Mesendoderm (in vitro differentiated cells): ENCODE results near the gene HECTD4.

Experiments used
- DNase-seq: peaks from one replicate; pipeline ENCODE4 v3.0.0; 2013
- H2AK5ac ChIP-seq: 2 replicates; pipeline ENCODE4 v1.6.1; 2013; ENCODE audit warnings: low read length, inconsistent platforms
- H2BK120ac ChIP-seq: 2 replicates; pipeline ENCODE4 v1.6.1; 2013; ENCODE audit warnings: low read depth, mild to moderate bottlenecking, low read length, moderate library complexity, mixed read lengths
- H2BK15ac ChIP-seq: replicated peaks from 2 replicates; pipeline ENCODE4 v1.6.1; 2013; ENCODE audit warnings: low read depth, mild to moderate bottlenecking, moderate library complexity
- H2BK5ac ChIP-seq: 2 replicates; pipeline ENCODE4 v1.6.1; 2013; ENCODE audit warnings: low read length, inconsistent platforms
- H3K18ac ChIP-seq: 2 replicates; pipeline ENCODE4 v1.6.1; 2013; ENCODE audit warnings: mild to moderate bottlenecking, low read length, mixed read lengths
- H3K23ac ChIP-seq: one replicate; pipeline ENCODE4 v1.6.1; 2013; ENCODE audit warnings: low read length
- H3K27ac ChIP-seq: 2 replicates; pipeline ENCODE4 v1.5.1; 2013; ENCODE audit warnings: low read depth, mild to moderate bottlenecking, inconsistent platforms, low read length, moderate library complexity
- H3K27me3 ChIP-seq: 2 replicates; pipeline ENCODE4 v1.6.1; 2013; ENCODE audit warnings: low read length, control low read depth, mild to moderate bottlenecking, inconsistent platforms; ENCODE audit not compliant: insufficient read depth, poor library complexity
- H3K36me3 ChIP-seq: 2 replicates; pipeline ENCODE4 v1.6.1; 2013; ENCODE audit warnings: low read length, inconsistent platforms; ENCODE audit not compliant: control insufficient read depth, insufficient read depth
- H3K4ac ChIP-seq: one replicate; pipeline ENCODE4 v1.6.1; 2013; ENCODE audit warnings: low read depth, mild to moderate bottlenecking, low read length, moderate library complexity
- H3K4me1 ChIP-seq: 2 replicates; pipeline ENCODE4 v1.6.1; 2013; ENCODE audit warnings: low read depth, low read length, inconsistent platforms; ENCODE audit not compliant: control insufficient read depth
- H3K4me2 ChIP-seq: 2 replicates; pipeline ENCODE4 v1.6.1; 2013; ENCODE audit warnings: low read length
- H3K4me3 ChIP-seq: 2 replicates; pipeline ENCODE4 v1.5.1; 2013; ENCODE audit warnings: mild to moderate bottlenecking, low read length
- H3K56ac ChIP-seq: one replicate; pipeline ENCODE4 v1.6.1; 2013; ENCODE audit warnings: low read length
- H3K79me1 ChIP-seq: 2 replicates; pipeline ENCODE4 v1.6.1; 2013; ENCODE audit warnings: low read length, inconsistent platforms
- H3K79me2 ChIP-seq: 2 replicates; pipeline ENCODE4 v1.6.1; 2013; ENCODE audit warnings: mild to moderate bottlenecking, low read length; ENCODE audit not compliant: control insufficient read depth, insufficient read depth
- H3K9ac ChIP-seq: 2 replicates; pipeline ENCODE4 v1.6.1; 2013; ENCODE audit warnings: low read length, inconsistent platforms
- H4K5ac ChIP-seq: one replicate; pipeline ENCODE4 v1.6.1; 2013; ENCODE audit warnings: low read length
- H4K8ac ChIP-seq: one replicate; pipeline ENCODE4 v1.6.1; 2013; ENCODE audit warnings: low read depth, mild to moderate bottlenecking, control low read depth, low read length, moderate library complexity
- WGBS: extraction: QIAGEN DNeasy Blood & Tissue Kit; methylation state at CpG from one replicate; pipeline ENCODE4 v1.1.7; 2013; ENCODE audit warnings: low lambda C conversion rate, missing lambda C conversion rate; ENCODE audit not compliant: insufficient coverage; ENCODE audit errors: extremely low coverage; 5-methylcytosine and 5-hydroxymethylcytosine counted together

Gene HECTD4

DNA sequence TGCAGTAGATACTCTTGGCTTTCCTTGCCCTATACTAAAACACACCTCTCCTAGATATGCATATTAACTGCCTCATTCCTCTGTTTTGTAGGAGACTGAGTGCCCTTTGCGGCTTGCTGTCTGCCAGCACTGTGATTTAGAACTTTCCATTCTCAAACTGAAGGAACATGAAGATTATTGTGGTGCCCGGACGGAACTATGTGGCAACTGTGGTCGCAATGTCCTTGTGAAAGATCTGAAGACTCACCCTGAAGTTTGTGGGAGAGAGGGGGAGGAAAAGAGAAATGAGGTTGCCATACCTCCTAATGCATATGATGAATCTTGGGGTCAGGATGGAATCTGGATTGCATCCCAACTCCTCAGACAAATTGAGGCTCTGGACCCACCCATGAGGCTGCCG is 241.5 kb downstream of the HECTD4 start:
- Histone ChIP-seq H3K9ac (no peak overlapping the region), H2AK5ac (no peak overlapping the region), H3K4me1 (no peaks in the 10 kb centered on the region), H4K8ac (no peak overlapping the region), H2BK15ac (no peak overlapping the region), H3K18ac (no peak overlapping the region), H2BK5ac (no peak overlapping the region), H3K27ac (no peak overlapping the region), H3K23ac (no peak overlapping the region), H3K4me2 (no peak overlapping the region), H3K27me3 (no peaks in the 10 kb centered on the region), H3K56ac (no peak overlapping the region), H3K79me1 (no peaks in the 10 kb centered on the region), H3K79me2 (no peaks in the 10 kb centered on the region), H2BK120ac (no peak overlapping the region), H3K36me3 (peaks cover 2% of the 10 kb centered on the region), H3K4ac (no peak overlapping the region), H3K4me3 (no peak overlapping the region), H4K5ac (no peak overlapping the region)
- WGBS, result no CpG with 5 or more reads among the region's 5 CpGs
- DNase-seq, result no peak

DNA sequence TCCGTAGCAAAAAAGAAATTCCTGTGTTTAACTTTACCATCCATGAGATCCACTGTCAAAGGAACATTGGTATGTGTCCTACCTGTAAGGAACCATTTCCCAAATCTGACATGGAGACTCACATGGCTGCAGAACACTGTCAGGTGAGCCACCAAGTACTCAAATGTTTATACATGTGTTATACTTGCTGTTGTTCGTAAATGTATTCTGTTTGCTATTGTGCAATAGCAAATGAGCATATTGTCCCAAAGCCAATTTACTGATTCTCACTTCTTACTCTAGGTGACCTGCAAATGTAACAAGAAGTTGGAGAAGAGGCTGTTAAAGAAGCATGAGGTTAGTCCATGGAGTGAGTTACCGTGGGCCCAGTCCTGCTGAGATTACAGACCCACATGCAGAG is 247.5 kb downstream of the HECTD4 start:
- Histone ChIP-seq H3K27ac (no peak overlapping the region), H3K79me1 (no peaks in the 10 kb centered on the region), H3K56ac (no peak overlapping the region), H2BK120ac (no peak overlapping the region), H3K18ac (no peak overlapping the region), H3K4me1 (no peaks in the 10 kb centered on the region), H4K8ac (no peak overlapping the region), H2BK5ac (no peak overlapping the region), H3K79me2 (no peaks in the 10 kb centered on the region), H3K4me3 (no peak overlapping the region), H2AK5ac (no peak overlapping the region), H3K23ac (no peak overlapping the region), H3K9ac (no peak overlapping the region), H4K5ac (no peak overlapping the region), H3K4ac (no peak overlapping the region), H3K36me3 (peaks cover 2% of the 10 kb centered on the region), H3K4me2 (no peak overlapping the region), H2BK15ac (no peak overlapping the region), H3K27me3 (no peaks in the 10 kb centered on the region)
- no peak for DNase-seq
- no CpG with 5 or more reads among the region's 3 CpGs for WGBS

DNA sequence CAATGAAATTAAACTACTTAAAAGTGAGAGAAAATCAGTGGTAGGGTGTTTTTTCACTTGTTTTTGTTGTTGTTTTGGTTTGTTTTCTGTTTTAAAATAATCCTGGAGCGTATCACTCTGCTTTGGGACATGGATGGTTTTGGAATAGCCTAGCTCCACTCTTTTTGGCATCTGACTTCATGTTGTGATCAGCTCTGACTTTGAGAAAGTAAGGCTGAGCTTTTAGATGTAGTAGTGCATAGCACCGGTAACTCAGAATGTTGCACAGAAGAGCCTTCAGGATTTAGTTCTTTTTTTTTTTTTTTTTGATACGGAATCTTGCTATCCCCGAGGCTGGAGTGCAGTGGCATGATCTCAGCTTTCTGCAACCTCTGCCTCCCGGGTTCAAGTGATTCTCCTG is 248.8 kb downstream of the HECTD4 start:
- Histone ChIP-seq H3K27ac (no peak overlapping the region), H3K4me1 (no peaks in the 10 kb centered on the region), H4K5ac (no peak overlapping the region), H2BK15ac (no peak overlapping the region), H3K23ac (no peak overlapping the region), H3K9ac (no peak overlapping the region), H3K79me1 (no peaks in the 10 kb centered on the region), H2BK120ac (no peak overlapping the region), H3K27me3 (no peaks in the 10 kb centered on the region), H2BK5ac (no peak overlapping the region), H3K4ac (no peak overlapping the region), H3K4me3 (no peak overlapping the region), H3K36me3 (peaks cover 2% of the 10 kb centered on the region), H3K56ac (no peak overlapping the region), H3K79me2 (no peaks in the 10 kb centered on the region), H4K8ac (no peak overlapping the region), H3K18ac (no peak overlapping the region), H2AK5ac (no peak overlapping the region), H3K4me2 (no peak overlapping the region)
- DNase-seq, result no peak
- no CpG with 5 or more reads among the region's 5 CpGs for WGBS

DNA sequence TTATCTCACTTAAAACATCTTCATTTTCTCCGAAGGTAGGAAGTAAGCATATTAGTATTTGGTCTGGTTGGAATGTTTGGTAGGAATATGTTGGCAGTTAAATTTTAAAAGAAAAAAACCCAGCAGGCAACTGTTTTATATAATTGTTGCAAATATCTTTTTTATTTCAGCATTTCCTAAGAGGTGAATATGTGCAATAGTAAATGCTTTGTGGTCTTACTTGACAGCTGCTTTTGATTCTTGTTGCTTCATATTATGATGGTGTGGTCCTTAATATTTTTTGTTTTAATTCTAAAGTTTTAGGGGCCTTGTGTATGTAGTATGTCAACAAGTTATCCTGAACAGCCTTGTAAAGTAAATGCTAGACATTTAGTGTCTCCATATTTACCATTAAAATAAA is 250.5 kb downstream of the HECTD4 start:
- DNase-seq, result no peak
- no peak overlapping the region for H3K18ac ChIP-seq
- H3K27ac ChIP-seq, result no peak overlapping the region
- no peak overlapping the region for H3K4ac ChIP-seq
- no peak overlapping the region for H3K4me2 ChIP-seq
- peaks cover 2% of the 10 kb centered on the region for H3K79me1 ChIP-seq
- H3K27me3 ChIP-seq, result no peaks in the 10 kb centered on the region
- H3K9ac ChIP-seq, result no peak overlapping the region
- H2BK15ac ChIP-seq, result no peak overlapping the region
- no peak overlapping the region for H3K56ac ChIP-seq
- H3K36me3 ChIP-seq, result peaks cover 2% of the 10 kb centered on the region
- no peak overlapping the region for H4K8ac ChIP-seq
- no peak overlapping the region for H3K23ac ChIP-seq
- no peaks in the 10 kb centered on the region for H3K4me1 ChIP-seq
- H3K4me3 ChIP-seq, result no peak overlapping the region
- no peak overlapping the region for H2BK5ac ChIP-seq
- no peak overlapping the region for H4K5ac ChIP-seq
- WGBS, result no CpG with 5 or more reads among the region's 1 CpG
- no peak overlapping the region for H2AK5ac ChIP-seq
- no peaks in the 10 kb centered on the region for H3K79me2 ChIP-seq
- no peak overlapping the region for H2BK120ac ChIP-seq

DNA sequence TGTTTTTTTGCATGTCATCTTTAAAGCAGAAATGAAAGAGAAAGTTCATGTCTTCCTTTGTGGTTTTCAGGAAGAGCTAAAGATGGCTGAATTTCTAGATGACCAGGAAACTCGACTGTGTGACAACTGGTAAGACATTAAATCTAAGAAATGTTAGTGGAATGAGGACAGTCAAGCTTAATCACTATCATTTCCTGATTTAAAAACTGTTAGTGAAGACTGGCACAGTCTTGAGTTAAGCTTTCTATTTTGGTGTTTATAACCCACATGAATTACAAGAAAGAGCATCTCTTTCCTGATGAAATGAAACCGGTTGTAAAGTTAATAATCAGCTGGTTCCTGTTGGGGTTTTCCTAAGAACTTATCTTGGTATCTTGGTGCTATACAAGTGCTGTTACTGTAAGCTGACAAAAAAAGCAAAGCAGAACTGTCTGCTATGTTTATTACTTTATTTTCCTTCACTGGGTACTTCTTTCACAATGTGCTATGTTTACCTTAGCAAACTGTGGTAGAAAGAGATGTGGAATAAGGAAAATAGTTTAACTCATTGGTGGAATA is 251.7 kb downstream of the HECTD4 start:
- Histone ChIP-seq H3K4me3 (no peak overlapping the region), H3K18ac (no peak overlapping the region), H4K5ac (no peak overlapping the region), H3K23ac (no peak overlapping the region), H2BK15ac (no peak overlapping the region), H3K27ac (no peak overlapping the region), H3K79me2 (no peaks in the 10 kb centered on the region), H2AK5ac (no peak overlapping the region), H3K36me3 (peaks cover 2% of the 10 kb centered on the region), H3K27me3 (no peaks in the 10 kb centered on the region), H3K79me1 (peaks cover 2% of the 10 kb centered on the region), H3K4me1 (peaks cover 3% of the 10 kb centered on the region), H4K8ac (no peak overlapping the region), H3K9ac (no peak overlapping the region), H2BK120ac (no peak overlapping the region), H3K56ac (no peak overlapping the region), H3K4me2 (no peak overlapping the region), H2BK5ac (no peak overlapping the region), H3K4ac (no peak overlapping the region)
- no CpG with 5 or more reads among the region's 2 CpGs for WGBS
- DNase-seq, result no peak

DNA sequence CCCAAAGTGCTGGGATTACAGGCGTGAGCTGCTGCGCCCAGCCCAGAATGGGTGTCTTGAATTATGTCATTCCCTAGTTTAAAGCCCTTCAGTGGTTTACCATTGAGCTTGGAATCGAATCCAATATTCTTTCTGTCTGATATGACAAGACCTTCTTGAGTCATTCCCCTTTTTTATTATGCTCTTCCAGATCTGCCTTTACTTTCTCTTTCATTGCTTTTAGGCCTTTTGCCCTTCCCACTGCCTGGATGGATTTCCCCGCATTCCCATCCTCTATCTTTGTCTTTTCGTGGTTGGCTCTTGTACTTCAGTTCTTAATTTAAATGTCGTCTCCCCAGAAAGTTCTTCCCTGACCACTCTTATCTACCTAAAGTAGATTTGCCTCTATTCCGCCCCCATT is 255.3 kb downstream of the HECTD4 start:
- no peak overlapping the region for H3K4me3 ChIP-seq
- H3K27me3 ChIP-seq, result no peaks in the 10 kb centered on the region
- no peak overlapping the region for H4K8ac ChIP-seq
- H2BK120ac ChIP-seq, result no peak overlapping the region
- no CpG with 5 or more reads among the region's 7 CpGs for WGBS
- no peaks in the 10 kb centered on the region for H3K79me2 ChIP-seq
- DNase-seq, result no peak
- no peak overlapping the region for H4K5ac ChIP-seq
- H3K27ac ChIP-seq, result no peak overlapping the region
- no peak overlapping the region for H2AK5ac ChIP-seq
- H3K4me1 ChIP-seq, result peaks cover 3% of the 10 kb centered on the region
- H3K56ac ChIP-seq, result no peak overlapping the region
- H2BK15ac ChIP-seq, result no peak overlapping the region
- no peak overlapping the region for H3K23ac ChIP-seq
- no peak overlapping the region for H3K4ac ChIP-seq
- H3K4me2 ChIP-seq, result no peak overlapping the region
- H3K18ac ChIP-seq, result no peak overlapping the region
- no peaks in the 10 kb centered on the region for H3K36me3 ChIP-seq
- H3K79me1 ChIP-seq, result peaks cover 2% of the 10 kb centered on the region
- H3K9ac ChIP-seq, result no peak overlapping the region
- no peak overlapping the region for H2BK5ac ChIP-seq
